ENCODE measurements around the gene MED17.
"Not testable (repeated sequence)": the region's sequence is repeated elsewhere in the genome, so short reads cannot be mapped to it uniquely, and the experiment has no call there.

MED17 gene

DNA sequence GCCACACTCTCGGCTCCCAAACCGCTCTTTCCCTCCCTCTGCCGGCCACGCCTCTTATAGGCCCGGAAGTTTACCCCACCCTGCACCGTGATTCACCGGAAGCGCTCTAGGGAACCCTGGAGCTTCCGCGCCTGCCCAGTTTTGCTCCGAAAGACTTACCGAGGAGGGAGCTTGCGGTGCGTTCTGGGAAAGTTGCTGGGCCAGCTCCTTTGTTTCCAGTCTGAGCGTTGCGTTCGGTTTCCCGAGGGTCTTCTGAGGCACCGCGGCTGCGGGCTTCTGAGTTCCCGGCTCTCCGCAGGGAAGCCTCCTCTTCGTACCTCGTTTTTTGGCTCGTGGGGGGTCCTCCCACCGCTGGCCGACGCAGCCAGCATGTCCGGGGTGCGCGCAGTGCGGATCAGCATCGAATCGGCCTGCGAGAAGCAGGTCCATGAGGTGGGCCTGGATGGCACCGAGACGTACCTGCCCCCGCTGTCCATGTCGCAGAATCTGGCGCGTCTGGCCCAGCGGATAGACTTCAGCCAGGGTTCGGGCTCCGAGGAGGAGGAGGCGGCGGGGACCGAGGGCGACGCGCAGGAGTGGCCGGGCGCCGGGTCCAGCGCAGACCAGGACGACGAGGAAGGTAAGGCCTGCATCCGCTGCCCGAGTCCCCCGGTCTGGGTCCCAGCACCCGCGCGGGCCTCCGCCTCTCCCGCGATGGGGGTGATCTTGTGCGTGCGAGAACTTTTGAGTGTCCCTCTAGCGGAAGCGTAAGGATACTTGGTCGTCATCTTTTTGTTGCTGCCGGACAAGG, at the start of gene MED17:
Gene MED17 (plus strand): TSS at position 138 of the 790 bp plus-strand sequence. CDS start 232 bp downstream, at position 370.
- Mint-ChIP-seq H3K27ac (peak within 1 kb of the TSS; percentile 98), H3K27me3 (no peaks in the 10 kb centered on the region), H3K4me3 (peak within 1 kb of the TSS; percentile 100), H3K36me3 (ENCODE audit: low read depth) (peaks cover 51% of the 10 kb centered on the region), H3K4me1 (ENCODE audit: low read depth) (peaks cover 47% of the 10 kb centered on the region), H3K9me3 (no peaks in the 10 kb centered on the region)

DNA sequence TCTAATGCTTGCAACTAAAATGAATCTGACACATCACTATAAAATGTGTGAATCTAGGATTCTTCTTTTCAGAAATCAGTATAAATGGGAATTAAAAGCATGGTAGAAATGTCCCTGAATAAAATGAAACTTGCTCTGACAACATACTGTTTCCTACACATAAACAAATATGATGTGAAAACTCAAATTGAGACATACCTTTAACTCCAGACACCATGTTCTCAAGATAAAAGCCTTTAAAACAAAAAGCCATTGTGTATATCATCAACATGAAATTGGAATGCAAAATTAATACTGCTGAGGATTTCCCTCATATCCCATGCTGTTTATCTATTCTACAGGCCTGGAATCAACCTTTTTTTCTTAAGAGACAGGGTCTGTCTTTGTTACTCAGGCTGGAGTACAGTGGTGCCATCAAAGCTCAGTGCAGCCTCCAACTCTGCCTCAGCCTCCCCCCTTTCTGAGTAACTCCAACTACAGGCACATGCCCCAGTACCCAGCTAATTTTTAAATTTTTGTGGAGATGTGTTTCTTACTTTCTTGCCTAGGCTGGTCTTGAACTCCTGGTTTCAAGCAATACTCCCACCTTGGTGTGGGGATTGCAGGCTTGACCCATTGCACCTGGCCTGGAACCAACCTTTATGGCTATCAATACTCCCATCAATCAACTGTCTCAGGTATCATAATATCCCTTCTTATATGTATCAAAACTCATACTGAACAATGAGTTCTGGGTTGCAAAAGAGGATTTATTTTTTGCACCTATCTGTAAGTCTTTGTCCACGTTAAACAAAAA, 49.5 kb upstream of the MED17 start:
- peak overlapping the region; percentile 100 for H3K4me3 Mint-ChIP-seq
- no peaks in the 10 kb centered on the region for H3K27me3 Mint-ChIP-seq
- H3K36me3 Mint-ChIP-seq (ENCODE audit: low read depth) = peaks cover 97% of the 10 kb centered on the region
- H3K4me1 Mint-ChIP-seq (ENCODE audit: low read depth) = peaks cover 65% of the 10 kb centered on the region
- H3K9me3 Mint-ChIP-seq = no peaks in the 10 kb centered on the region
- peak overlapping the region; percentile 45 for H3K27ac Mint-ChIP-seq

- Mint-ChIP-seq H3K36me3 (ENCODE audit: low read depth) (peaks cover 97% of the 10 kb centered on the region), H3K27ac (peak overlapping the region; percentile 85), H3K9me3 (no peaks in the 10 kb centered on the region), H3K4me1 (ENCODE audit: low read depth) (peaks cover 69% of the 10 kb centered on the region), H3K27me3 (no peaks in the 10 kb centered on the region), H3K4me3 (peak overlapping the region; percentile 100)
Observed at GRCh38 chr11:93735627-93736026, 48.5 kb upstream of the MED17 start.

DNA sequence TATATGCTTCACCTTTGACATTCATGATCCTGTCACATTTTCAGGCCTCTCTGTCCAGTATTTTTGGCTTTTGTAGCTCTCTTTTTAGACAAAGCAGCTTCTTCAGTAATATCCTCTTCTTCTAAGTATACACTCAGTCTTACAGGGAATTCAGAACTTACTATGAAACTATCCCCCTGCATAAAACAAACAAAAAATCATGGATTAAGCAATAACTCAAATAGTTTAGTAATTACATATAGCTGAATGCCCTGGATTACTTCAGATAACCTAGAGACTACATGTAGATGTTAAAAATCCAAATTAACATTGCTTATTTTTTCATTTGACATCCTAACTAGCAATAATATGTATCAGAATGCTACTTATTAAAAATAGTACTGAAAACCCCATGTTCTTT, 48.0 kb upstream of the MED17 start:
- Mint-ChIP-seq H3K36me3 (ENCODE audit: low read depth) (peaks cover 100% of the 10 kb centered on the region), H3K4me1 (ENCODE audit: low read depth) (peaks cover 70% of the 10 kb centered on the region), H3K4me3 (peak overlapping the region; percentile 100), H3K27ac (peak overlapping the region; percentile 85), H3K27me3 (no peaks in the 10 kb centered on the region), H3K9me3 (no peaks in the 10 kb centered on the region)

DNA sequence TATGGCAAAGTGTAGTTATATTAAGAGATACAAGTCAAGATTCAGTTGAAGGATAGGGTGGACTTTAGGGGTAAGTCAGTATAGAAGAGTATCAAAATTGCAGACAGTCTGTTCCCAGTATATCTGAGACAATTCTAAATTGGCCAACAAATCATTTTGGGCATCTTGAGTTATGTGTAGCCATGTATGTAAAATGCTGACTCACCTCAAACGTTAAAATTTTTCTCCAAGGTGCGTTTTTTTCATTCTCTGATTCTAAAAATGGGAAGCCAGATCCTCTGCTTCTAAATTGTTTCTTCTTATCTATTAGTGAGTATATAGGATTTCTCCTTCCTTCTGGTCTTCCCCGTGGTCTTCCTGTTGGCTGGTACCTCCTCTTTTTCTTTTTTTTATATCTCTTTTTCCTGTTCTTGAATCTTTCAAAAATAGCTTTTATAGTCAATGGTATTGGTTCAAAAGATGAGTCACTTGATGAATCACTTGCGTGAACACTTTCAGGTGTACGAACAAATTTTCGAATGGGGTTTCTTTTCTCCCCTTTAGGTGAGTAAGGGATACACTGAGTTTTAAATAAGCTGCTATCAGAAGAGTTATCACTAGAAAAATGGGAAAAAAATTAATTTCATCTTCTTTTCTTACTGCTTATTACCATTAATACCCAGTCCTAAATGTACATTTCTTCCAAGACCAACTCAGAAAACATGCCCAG, 46.0 kb upstream of the MED17 start:
- Mint-ChIP-seq H3K9me3 (no peaks in the 10 kb centered on the region), H3K27ac (peak overlapping the region; percentile 100), H3K36me3 (ENCODE audit: low read depth) (peaks cover 84% of the 10 kb centered on the region), H3K27me3 (no peaks in the 10 kb centered on the region), H3K4me1 (ENCODE audit: low read depth) (peaks cover 79% of the 10 kb centered on the region), H3K4me3 (peak overlapping the region; percentile 100)

DNA sequence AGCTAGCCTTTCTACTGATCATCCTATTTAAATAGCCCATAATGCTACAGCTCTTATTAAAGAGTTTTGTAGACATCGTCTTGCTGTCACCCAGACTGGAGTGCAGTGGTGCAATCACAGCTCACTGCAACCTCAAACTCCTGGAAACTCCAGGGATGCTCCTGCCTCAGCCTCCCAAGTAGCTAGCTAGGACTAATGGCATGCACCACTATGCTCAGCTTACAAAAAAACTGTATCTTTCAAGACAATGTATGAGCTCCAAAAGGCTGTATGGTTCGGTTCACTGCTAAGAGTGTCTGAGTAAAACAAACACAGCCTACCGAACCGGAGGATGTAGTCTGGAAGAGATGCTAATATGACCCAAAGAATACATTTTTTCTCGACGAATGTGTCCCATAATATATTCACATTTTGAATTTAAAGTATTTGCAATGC, 45.4 kb upstream of the MED17 start:
- Mint-ChIP-seq H3K27me3 (no peaks in the 10 kb centered on the region), H3K27ac (peak overlapping the region; percentile 100), H3K9me3 (no peaks in the 10 kb centered on the region), H3K36me3 (ENCODE audit: low read depth) (peaks cover 80% of the 10 kb centered on the region), H3K4me1 (ENCODE audit: low read depth) (peaks cover 78% of the 10 kb centered on the region), H3K4me3 (peak overlapping the region; percentile 100)

DNA sequence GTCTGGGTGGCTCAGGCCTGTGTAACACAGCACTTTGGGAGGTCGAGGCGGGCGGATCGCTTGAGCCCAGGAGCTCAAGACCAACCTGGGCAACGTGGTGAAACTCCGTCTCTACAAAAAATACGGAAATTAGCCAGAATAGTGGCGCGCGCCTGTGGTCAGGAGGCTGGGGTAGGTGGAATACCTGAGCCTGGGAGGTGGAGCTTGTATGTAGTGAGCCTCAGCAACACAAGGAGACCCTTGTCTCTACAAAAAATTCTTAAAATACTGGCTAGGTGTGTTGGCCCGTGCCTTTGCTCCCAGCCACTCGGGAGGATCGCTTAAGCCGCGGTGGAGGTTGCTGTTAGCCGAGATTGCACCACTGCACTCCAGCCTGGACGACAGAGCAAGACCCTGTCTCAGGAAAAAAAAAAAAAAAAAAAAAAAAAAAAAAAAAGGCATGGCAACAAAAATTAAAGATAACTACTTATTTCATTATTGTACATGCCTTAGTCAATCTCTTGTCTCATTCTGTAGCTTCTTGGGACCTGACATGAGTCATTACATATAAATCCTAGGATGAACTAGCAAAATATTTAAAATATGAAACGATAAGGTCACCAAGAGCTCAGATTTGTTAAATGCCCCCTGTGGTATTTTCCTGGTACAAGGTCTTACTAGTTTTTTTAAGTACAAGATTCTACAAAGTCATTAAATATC, 43.9 kb upstream of the MED17 start:
- H3K27me3 Mint-ChIP-seq = no peaks in the 10 kb centered on the region
- peak overlapping the region; percentile 100 for H3K4me3 Mint-ChIP-seq
- H3K36me3 Mint-ChIP-seq (ENCODE audit: low read depth) = peaks cover 68% of the 10 kb centered on the region
- H3K9me3 Mint-ChIP-seq = no peaks in the 10 kb centered on the region
- peaks cover 70% of the 10 kb centered on the region for H3K4me1 Mint-ChIP-seq (ENCODE audit: low read depth)
- peak overlapping the region; percentile 100 for H3K27ac Mint-ChIP-seq

- H3K9me3 Mint-ChIP-seq = no peaks in the 10 kb centered on the region
- H3K4me1 Mint-ChIP-seq (ENCODE audit: low read depth) = peaks cover 64% of the 10 kb centered on the region
- H3K36me3 Mint-ChIP-seq (ENCODE audit: low read depth) = peaks cover 63% of the 10 kb centered on the region
- H3K4me3 Mint-ChIP-seq = peak overlapping the region; percentile 100
- no peaks in the 10 kb centered on the region for H3K27me3 Mint-ChIP-seq
- peak overlapping the region; percentile 100 for H3K27ac Mint-ChIP-seq
Observed at GRCh38 chr11:93740730-93741093, 43.4 kb upstream of the MED17 start.

GRCh38 chr11:93741094-93741881, 42.8 kb upstream of the MED17 start, which contains the start of the genes C11orf54 and TAF1D:
Gene C11orf54, plus strand, starts transcription at chr11:93741672. Its CDS starts 5,722 bp downstream, at chr11:93747394.
Gene TAF1D, minus strand, starts transcription at chr11:93741495. Its CDS starts 2,191 bp downstream, at chr11:93739304.
- H3K4me1 Mint-ChIP-seq (ENCODE audit: low read depth) = peaks cover 59% of the 10 kb centered on the region
- H3K4me3 Mint-ChIP-seq = peak within 1 kb of the TSS; percentile 100
- H3K36me3 Mint-ChIP-seq (ENCODE audit: low read depth) = peaks cover 57% of the 10 kb centered on the region
- H3K27me3 Mint-ChIP-seq = no peaks in the 10 kb centered on the region
- H3K9me3 Mint-ChIP-seq = no peaks in the 10 kb centered on the region
- H3K27ac Mint-ChIP-seq = peak within 1 kb of the TSS; percentile 100

GRCh38 chr11:93741882-93742226, 42.2 kb upstream of the MED17 start:
- H3K27me3 Mint-ChIP-seq = no peaks in the 10 kb centered on the region
- H3K4me1 Mint-ChIP-seq (ENCODE audit: low read depth) = peaks cover 54% of the 10 kb centered on the region
- H3K4me3 Mint-ChIP-seq = peak overlapping the region; percentile 100
- H3K9me3 Mint-ChIP-seq = no peaks in the 10 kb centered on the region
- H3K36me3 Mint-ChIP-seq (ENCODE audit: low read depth) = peaks cover 52% of the 10 kb centered on the region
- H3K27ac Mint-ChIP-seq = peak overlapping the region; percentile 100

- no peaks in the 10 kb centered on the region for H3K27me3 Mint-ChIP-seq
Observed at GRCh38 chr11:93743291-93743690, 40.8 kb upstream of the MED17 start.

DNA sequence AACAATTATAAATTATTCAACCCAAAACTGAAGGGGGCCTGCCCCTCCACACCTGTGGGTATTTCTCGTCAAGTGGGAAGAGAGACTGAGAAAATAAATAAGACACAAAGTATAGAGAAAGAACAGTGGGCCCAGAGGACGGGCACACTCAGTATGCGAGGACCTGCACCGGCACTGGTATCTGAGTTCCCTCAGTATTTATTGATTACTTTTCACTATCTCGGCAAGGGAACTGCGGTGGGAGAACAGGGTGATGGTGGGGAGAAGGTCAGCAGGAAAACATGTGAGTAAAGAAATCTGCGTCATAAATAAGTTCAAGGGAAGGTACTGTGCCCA, 39.4 kb upstream of the MED17 start:
- Mint-ChIP-seq H3K36me3 (ENCODE audit: low read depth) (peaks cover 31% of the 10 kb centered on the region), H3K9me3 (no peaks in the 10 kb centered on the region), H3K27ac (no peak overlapping the region), H3K4me3 (no peak overlapping the region), H3K4me1 (ENCODE audit: low read depth) (peaks cover 27% of the 10 kb centered on the region), H3K27me3 (no peaks in the 10 kb centered on the region)

More at GRCh38 chr11:93743291-93743690, 40.8 kb upstream of the MED17 start:
- peaks cover 40% of the 10 kb centered on the region for H3K4me1 Mint-ChIP-seq (ENCODE audit: low read depth)
- peaks cover 43% of the 10 kb centered on the region for H3K36me3 Mint-ChIP-seq (ENCODE audit: low read depth)
- H3K9me3 Mint-ChIP-seq = no peaks in the 10 kb centered on the region
- H3K4me3 Mint-ChIP-seq = peak overlapping the region; percentile 54
- H3K27ac Mint-ChIP-seq = no peak overlapping the region

DNA sequence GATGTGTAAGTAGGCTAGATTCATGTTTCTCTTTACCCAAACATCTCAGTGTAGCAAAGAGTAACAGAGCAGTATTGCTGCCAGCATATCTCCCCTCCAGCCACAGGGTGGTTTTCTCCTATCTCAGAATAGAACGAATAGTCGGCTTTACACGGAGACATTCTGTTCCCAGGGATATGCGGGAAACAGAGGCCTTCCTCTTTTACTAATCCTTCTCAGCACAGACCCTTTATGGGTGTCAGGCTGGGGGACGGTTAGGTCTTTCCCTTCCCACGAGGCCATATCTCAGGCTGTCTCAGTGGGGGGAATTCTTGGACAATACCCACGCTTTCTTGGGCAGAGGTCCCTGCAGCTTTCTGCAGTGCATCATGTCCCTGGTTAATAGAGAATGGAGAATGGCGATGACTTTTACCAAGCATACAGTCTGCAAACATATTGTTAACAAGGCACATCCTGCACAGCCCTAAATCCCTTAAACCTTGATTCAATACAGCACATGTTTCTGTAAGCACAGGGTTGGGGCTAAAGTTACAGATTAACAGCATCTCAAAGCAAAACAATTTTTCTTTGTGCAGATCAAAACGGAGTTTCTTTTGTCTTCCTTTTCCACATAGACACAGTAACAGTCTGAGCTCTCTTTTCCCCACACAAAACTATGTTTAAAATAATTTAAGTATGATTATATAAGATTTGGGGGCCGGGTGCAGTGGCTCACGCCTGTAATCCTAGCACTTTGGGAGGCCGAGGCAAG, 38.9 kb upstream of the MED17 start:
- H3K27ac Mint-ChIP-seq, H3K4me3 Mint-ChIP-seq, H3K27me3 Mint-ChIP-seq: not testable (repeated sequence)

More for the DNA sequence above, 38.9 kb upstream of the MED17 start:
- H3K4me1 Mint-ChIP-seq (ENCODE audit: low read depth) = peaks cover 23% of the 10 kb centered on the region
- peaks cover 28% of the 10 kb centered on the region for H3K36me3 Mint-ChIP-seq (ENCODE audit: low read depth)
- not testable (repeated sequence) for H3K9me3 Mint-ChIP-seq
